SK-N-SH (cell line): ENCODE results near the gene FOXP1. TPM values are rescaled to one million over a fixed set of nuclear protein-coding genes. Genes with fewer than 3 reads are reported as not detected.

Source experiments
- CTCF ChIA-PET: fragments of 300-600, 350-600 bp; formaldehyde crosslinking; extraction: SDS; loops from one replicate; lab custom pipeline; 2021; lab: Yijun Ruan, JAX
- POLR2A ChIA-PET: fragments of 350-600 bp; sonication (Branson Sonifier 250); formaldehyde crosslinking; extraction: SDS; loops from one replicate; lab custom pipeline; 2020; ENCODE audit warnings: antibody characterized with exemption, inconsistent platforms; lab: Yijun Ruan, JAX
- DNase-seq: peaks from one replicate; pipeline ENCODE4 v3.0.0; 2012
- H2AFZ ChIP-seq: fragments of 200-600 bp; sonication (generic); 2 replicates; pipeline ENCODE4 v1.8.1; 2016; ENCODE audit warnings: antibody characterized with exemption, mild to moderate bottlenecking, low read depth
- H3F3A ChIP-seq: fragments of 200-600 bp; sonication (generic); replicated peaks from 2 replicates; pipeline ENCODE3; 2016; ENCODE audit warnings: antibody characterized with exemption, mild to moderate bottlenecking; ENCODE audit not compliant: insufficient read depth
- H3K27ac ChIP-seq, 2 experiments: fragments of 200-500 bp in 1 of 2; fragments of 200-600 bp in 1 of 2; sonication (Bioruptor generic) in 1 of 2; sonication (generic), shearing (Covaris generic) in 1 of 2; 2 replicates each; pipeline versions ENCODE4 v1.5.1 to v1.6.1; 2014 to 2016; ENCODE audit warnings: low read depth in 2 of 2, inconsistent platforms in 1 of 2, low read length in 1 of 2, mild to moderate bottlenecking in 1 of 2, mixed read lengths in 1 of 2
- H3K27me3 ChIP-seq: fragments of 200-600 bp; sonication (generic), shearing (Covaris generic); 2 replicates; pipeline ENCODE4 v1.6.1; 2016; ENCODE audit warnings: mixed run types; ENCODE audit not compliant: insufficient read depth
- H3K36me3 ChIP-seq, 2 experiments: fragments of 200-500 bp in 1 of 2; fragments of 200-600 bp in 1 of 2; sonication (Bioruptor generic) in 1 of 2; sonication (generic) in 1 of 2; replicated peaks in 1 of 2; 2 replicates each; pipeline versions ENCODE3 to v1.5.1; 2014 to 2016; ENCODE audit warnings: low read length in 1 of 2, mild to moderate bottlenecking in 1 of 2; ENCODE audit not compliant: insufficient read depth in 2 of 2, control insufficient read depth in 1 of 2
- H3K4me1 ChIP-seq, 2 experiments: fragments of 200-500 bp in 1 of 2; fragments of 200-600 bp in 1 of 2; sonication (Bioruptor generic) in 1 of 2; sonication (generic), shearing (Covaris generic) in 1 of 2; 2 replicates each; pipeline versions ENCODE4 v1.5.1 to v1.6.1; 2014 to 2016; ENCODE audit warnings: low read depth in 1 of 2, low read length in 1 of 2, mixed run types in 1 of 2; ENCODE audit not compliant: insufficient read depth in 2 of 2, control insufficient read depth in 1 of 2
- H3K4me2 ChIP-seq: fragments of 200-600 bp; sonication (generic), shearing (Covaris generic); 2 replicates; pipeline ENCODE4 v1.6.1; 2017; ENCODE audit warnings: mixed run types
- H3K4me3 ChIP-seq, 2 experiments: fragments of 200-500 bp in 1 of 2; fragments of 200-600 bp in 1 of 2; sonication (Bioruptor generic) in 1 of 2; sonication (generic), shearing (Covaris generic) in 1 of 2; 2 replicates each; pipeline versions ENCODE4 v1.5.1 to v1.8.1; 2014 to 2016; ENCODE audit warnings: low read depth in 2 of 2, inconsistent platforms in 1 of 2, low read length in 1 of 2, mild to moderate bottlenecking in 1 of 2, mixed read lengths in 1 of 2, moderate library complexity in 1 of 2
- H3K79me2 ChIP-seq: fragments of 200-600 bp; sonication (generic); 2 replicates; pipeline ENCODE4 v1.8.1; 2017; ENCODE audit warnings: mild to moderate bottlenecking; ENCODE audit not compliant: insufficient read depth
- H3K9ac ChIP-seq: fragments of 200-600 bp; sonication (generic); 2 replicates; pipeline ENCODE4 v1.6.1; 2017; ENCODE audit warnings: mixed run types
- H3K9me2 ChIP-seq: fragments of 200-600 bp; sonication (generic); 2 replicates; pipeline ENCODE4 v1.6.1; 2017; ENCODE audit warnings: mixed run types
- H3K9me3 ChIP-seq: fragments of 200-600 bp; sonication (generic); 2 replicates; pipeline ENCODE4 v1.6.1; 2017; ENCODE audit warnings: mixed run types, mild to moderate bottlenecking, moderate library complexity
- H4K20me1 ChIP-seq: fragments of 200-600 bp; sonication (generic); 2 replicates; pipeline ENCODE4 v1.6.1; 2017; ENCODE audit warnings: mild to moderate bottlenecking, mixed run types; ENCODE audit not compliant: insufficient read depth
- CTCF ChIP-seq: fragments of 200-600 bp; sonication (generic); IDR thresholded peaks from 2 replicates; pipeline ENCODE4 v1.6.1; 2017; ENCODE audit warnings: antibody characterized with exemption, mild to moderate bottlenecking, moderate library complexity
- EZH2phosphoT487 ChIP-seq: fragments of 200-600 bp; sonication (generic); IDR thresholded peaks from 2 replicates; pipeline ENCODE4 v1.6.1; 2017; ENCODE audit warnings: low read depth, mixed run types, mild to moderate bottlenecking, antibody characterized with exemption, moderate library complexity, borderline replicate concordance
- FOXJ3 ChIP-seq: sonication (generic); formaldehyde crosslinking; IDR thresholded peaks from 2 replicates; pipeline ENCODE4 v1.5.1; 2020; ENCODE audit warnings: mild to moderate bottlenecking, missing genetic modification reagents
- FOXM1 ChIP-seq: IDR thresholded peaks from 2 replicates; pipeline ENCODE4 v1.4.0; 2012; ENCODE audit warnings: low read depth, mild to moderate bottlenecking
- GABPA ChIP-seq: IDR thresholded peaks from 2 replicates; pipeline ENCODE4 v1.4.0; 2012; ENCODE audit warnings: low read depth, mild to moderate bottlenecking
- JUND ChIP-seq: IDR thresholded peaks from 2 replicates; pipeline ENCODE4 v1.4.0; 2012
- MAX ChIP-seq: IDR thresholded peaks from 2 replicates; pipeline ENCODE4 v1.4.0; 2012; ENCODE audit warnings: low read depth
- MXI1 ChIP-seq: IDR thresholded peaks from 2 replicates; pipeline ENCODE4 v1.6.1; 2012; ENCODE audit warnings: mild to moderate bottlenecking, low read depth, low read length, improper control_type of control experiment
- NFIC ChIP-seq: IDR thresholded peaks from 2 replicates; pipeline ENCODE4 v1.4.0; 2012; ENCODE audit warnings: borderline replicate concordance
- NRF1 ChIP-seq: IDR thresholded peaks from 2 replicates; pipeline ENCODE4 v1.6.1; 2012; ENCODE audit warnings: low read depth, mild to moderate bottlenecking, low read length
- POLR2AphosphoS5 ChIP-seq: IDR thresholded peaks from 2 replicates; pipeline ENCODE4 v1.6.1; 2012; ENCODE audit warnings: low read depth, low read length
- RAD21 ChIP-seq: IDR thresholded peaks from 2 replicates; pipeline ENCODE4 v1.6.1; 2012; ENCODE audit warnings: mild to moderate bottlenecking, low read length
- RCOR1 ChIP-seq: fragments of 150-350 bp; IDR thresholded peaks from 2 replicates; pipeline ENCODE4 v1.6.1; 2017; ENCODE audit warnings: antibody characterized with exemption, low read length
- REST ChIP-seq: IDR thresholded peaks from 2 replicates; pipeline ENCODE4 v1.6.1; 2012; ENCODE audit warnings: mild to moderate bottlenecking, low read depth, low read length, moderate library complexity
- RXRA ChIP-seq: IDR thresholded peaks from 2 replicates; pipeline ENCODE4 v1.4.0; 2012; ENCODE audit warnings: low read depth, mild to moderate bottlenecking, borderline replicate concordance
- SIN3A ChIP-seq: IDR thresholded peaks from 2 replicates; pipeline ENCODE4 v1.6.1; 2012; ENCODE audit warnings: low read depth, mild to moderate bottlenecking, low read length, moderate library complexity, borderline replicate concordance
- TEAD4 ChIP-seq: IDR thresholded peaks from 2 replicates; pipeline ENCODE4 v1.4.0; 2012; ENCODE audit warnings: mild to moderate bottlenecking, borderline replicate concordance; ENCODE audit not compliant: insufficient read depth
- USF1 ChIP-seq: IDR thresholded peaks from 2 replicates; pipeline ENCODE4 v1.4.0; 2012; ENCODE audit warnings: low read depth, borderline replicate concordance
- USF2 ChIP-seq: fragments of 150-350 bp; IDR thresholded peaks from 2 replicates; pipeline ENCODE4 v1.6.1; 2017; ENCODE audit warnings: antibody characterized with exemption, low read length, low read depth, borderline replicate concordance
- YY1 ChIP-seq: IDR thresholded peaks from 2 replicates; pipeline ENCODE4 v1.4.0; 2012; ENCODE audit warnings: low read depth, mild to moderate bottlenecking
- WGBS: methylation state at CpG from one replicate; pipeline ENCODE4 v1.1.6; 2017; ENCODE audit warnings: low lambda C conversion rate; 5-methylcytosine and 5-hydroxymethylcytosine counted together
- polyA plus RNA-seq, 3 experiments: library from polyadenylated mRNA; depleted of rRNA; stranded (reverse); fragments of >200 nt; gene quantifications; 2 replicates each; pipeline ENCODE4 v1.2.3, GENCODE V29; 2012

The FOXP1 gene
- polyA plus RNA-seq, 1 of the 3 experiments (the other 2 are of a cell fraction) = 8.8 TPM

- no peak for DNase-seq
- Histone ChIP-seq H3K4me2 (no peak overlapping the region), H4K20me1 (no peaks in the 10 kb centered on the region), H3K4me3 (no peak overlapping the region), H3K27me3 (no peaks in the 10 kb centered on the region), H3K36me3 (no peaks in the 10 kb centered on the region), H3K79me2 (peaks cover 92% of the 10 kb centered on the region), H3K4me1 (peaks cover 16 to 43% of the 10 kb centered on the region in 2 experiments), H3K9me3 (no peaks in the 10 kb centered on the region), H3K27ac (no peak overlapping the region), H2AFZ (no peak overlapping the region), H3K9me2 (no peaks in the 10 kb centered on the region), H3K9ac (no peak overlapping the region), H3F3A (peaks cover 10% of the 10 kb centered on the region)
- ChIA-PET POLR2A (no interaction called here), CTCF (interaction anchor here (1.4 kb wide), 1 partner anchor 382 kb away, joined by 3 read pairs; no protein-coding TSS in a partner anchor)
- TF ChIP-seq CTCF (no peak), FOXM1 (no peak), NFIC (no peak), MXI1 (no peak), EZH2phosphoT487 (no peak), JUND (no peak), NRF1 (no peak), RAD21 (no peak), USF1 (no peak), GABPA (no peak), POLR2AphosphoS5 (no peak)
- WGBS = 91% methylated on average over 4 of the region's 4 CpGs
Observed at GRCh38 chr3:71402280-71402679, 181.2 kb downstream of the FOXP1 start.

- Histone ChIP-seq H3F3A (peaks cover 10% of the 10 kb centered on the region), H4K20me1 (no peaks in the 10 kb centered on the region), H3K36me3 (no peaks in the 10 kb centered on the region), H3K9me3 (no peaks in the 10 kb centered on the region), H3K4me1 (peaks cover 16 to 39% of the 10 kb centered on the region in 2 experiments), H3K9ac (no peak overlapping the region), H3K4me2 (no peak overlapping the region; the same call in 1 of the 2 replicates), H3K27ac (peak overlapping the region; percentile 32 to 62; a peak in 3 of 4 replicates), H3K27me3 (no peaks in the 10 kb centered on the region), H3K4me3 (no peak overlapping the region), H2AFZ (no peak overlapping the region), H3K79me2 (peaks cover 92% of the 10 kb centered on the region), H3K9me2 (no peaks in the 10 kb centered on the region)
- no peak for DNase-seq
- 94% methylated on average over 12 of the region's 12 CpGs for WGBS
- ChIA-PET POLR2A (no interaction called here), CTCF (interaction anchor here (1.4 kb wide), 1 partner anchor 382 kb away, joined by 3 read pairs; no protein-coding TSS in a partner anchor)
- TF ChIP-seq RCOR1 = no peak
- no peak for TF ChIP-seq NFIC
- TF ChIP-seq TEAD4 = no peak
- no peak for TF ChIP-seq SIN3A
- no peak for TF ChIP-seq NRF1
- no peak for TF ChIP-seq MAX
- TF ChIP-seq FOXJ3 (CRISPR knock-in tag) = no peak
- TF ChIP-seq YY1 = no peak
- no peak for TF ChIP-seq GABPA
- TF ChIP-seq REST = no peak
- no peak for TF ChIP-seq USF2
- TF ChIP-seq EZH2phosphoT487 = no peak
- no peak for TF ChIP-seq RXRA
Observed at GRCh38 chr3:71401695-71402231, 181.8 kb downstream of the FOXP1 start.
